ENCODE results near the gene FMN2. TPM values are rescaled to one million over a fixed set of nuclear protein-coding genes. Genes with fewer than 3 reads are reported as not detected.

The FMN2 gene
- total RNA-seq, 1 donor: 11.2 TPM

DNA sequence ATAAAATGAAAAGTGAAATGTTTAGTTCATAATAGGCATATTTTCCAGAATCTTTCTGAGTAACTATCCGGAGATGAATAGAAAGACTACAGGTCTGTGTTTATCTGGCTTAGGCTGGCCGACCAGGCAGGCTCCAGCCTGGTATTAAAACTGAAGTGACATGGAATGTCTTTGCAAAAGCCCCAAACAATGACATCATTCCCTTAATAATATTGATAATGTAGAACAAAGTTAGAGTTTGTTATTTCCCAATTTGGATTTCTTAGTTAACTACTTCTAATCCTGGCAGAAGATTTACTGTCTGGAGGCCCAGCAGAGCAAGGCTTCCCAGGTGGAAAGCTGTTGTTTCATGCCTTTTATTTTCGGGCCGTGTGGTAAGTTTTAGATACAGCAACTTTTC, 312.6 kb downstream of the FMN2 start:
- Histone ChIP-seq H3K36me3 (ENCODE audit: insufficient read depth, low read length) (peaks cover 2% of the 10 kb centered on the region), H4K20me1 (ENCODE audit: insufficient read depth, low read length) (no peaks in the 10 kb centered on the region), H3K27ac (ENCODE audit: low read depth, low read length) (no peak overlapping the region), H3K4me3 (ENCODE audit: insufficient read depth, low read length) (no peak overlapping the region), H3K27me3 (ENCODE audit: insufficient read depth, low read length) (no peaks in the 10 kb centered on the region), H3K4me2 (ENCODE audit: insufficient read depth, low read length) (no peak overlapping the region), H3K9me3 (ENCODE audit: low read depth, low read length) (no peaks in the 10 kb centered on the region), H3K4me1 (ENCODE audit: insufficient read depth, low read length) (peaks cover 8% of the 10 kb centered on the region), H3K79me2 (ENCODE audit: insufficient read depth, low read length) (no peaks in the 10 kb centered on the region), H2AFZ (ENCODE audit: low read length) (no peak overlapping the region)
- TF ChIP-seq CTCF (IDR thresholded peaks at IDR 0.05; ENCODE audit: extremely low read depth, low read depth, low read length): no peak
- no peak for DNase-seq (ENCODE audit: insufficient read length, low spot score, missing footprints)

- Histone ChIP-seq H3K4me3 (ENCODE audit: insufficient read depth, low read length) (no peak overlapping the region), H2AFZ (ENCODE audit: low read length) (no peak overlapping the region), H4K20me1 (ENCODE audit: insufficient read depth, low read length) (no peaks in the 10 kb centered on the region), H3K36me3 (ENCODE audit: insufficient read depth, low read length) (peaks cover 2% of the 10 kb centered on the region), H3K27ac (ENCODE audit: low read depth, low read length) (no peak overlapping the region), H3K79me2 (ENCODE audit: insufficient read depth, low read length) (no peaks in the 10 kb centered on the region), H3K4me1 (ENCODE audit: insufficient read depth, low read length) (no peaks in the 10 kb centered on the region), H3K9me3 (ENCODE audit: low read depth, low read length) (no peaks in the 10 kb centered on the region), H3K27me3 (ENCODE audit: insufficient read depth, low read length) (no peaks in the 10 kb centered on the region), H3K4me2 (ENCODE audit: insufficient read depth, low read length) (no peak overlapping the region)
- no peak for TF ChIP-seq CTCF (IDR thresholded peaks at IDR 0.05; ENCODE audit: extremely low read depth, low read depth, low read length)
- DNase-seq (ENCODE audit: insufficient read length, low spot score, missing footprints): no peak
These were observed 314.1 kb downstream of the FMN2 start for GRCh38 chr1:240405751-240406150.

GRCh38 chr1:240407407-240407806, 315.7 kb downstream of the FMN2 start:
- H3K27me3 ChIP-seq (ENCODE audit: insufficient read depth, low read length): no peaks in the 10 kb centered on the region
- peaks cover 2% of the 10 kb centered on the region for H3K36me3 ChIP-seq (ENCODE audit: insufficient read depth, low read length)
- TF ChIP-seq CTCF (IDR thresholded peaks at IDR 0.05; ENCODE audit: extremely low read depth, low read depth, low read length): no peak
- H3K79me2 ChIP-seq (ENCODE audit: insufficient read depth, low read length): no peaks in the 10 kb centered on the region
- no peaks in the 10 kb centered on the region for H3K9me3 ChIP-seq (ENCODE audit: low read depth, low read length)
- no peak overlapping the region for H3K4me2 ChIP-seq (ENCODE audit: insufficient read depth, low read length)
- no peak overlapping the region for H2AFZ ChIP-seq (ENCODE audit: low read length)
- H3K4me3 ChIP-seq (ENCODE audit: insufficient read depth, low read length): no peak overlapping the region
- H4K20me1 ChIP-seq (ENCODE audit: insufficient read depth, low read length): no peaks in the 10 kb centered on the region
- DNase-seq (ENCODE audit: insufficient read length, low spot score, missing footprints): no peak
- no peak overlapping the region for H3K27ac ChIP-seq (ENCODE audit: low read depth, low read length)
- H3K4me1 ChIP-seq (ENCODE audit: insufficient read depth, low read length): no peaks in the 10 kb centered on the region

- DNase-seq (ENCODE audit: insufficient read length, low spot score, missing footprints): no peak
- Histone ChIP-seq H3K36me3 (ENCODE audit: insufficient read depth, low read length) (no peaks in the 10 kb centered on the region), H3K9me3 (ENCODE audit: low read depth, low read length) (no peaks in the 10 kb centered on the region), H3K4me2 (ENCODE audit: insufficient read depth, low read length) (no peak overlapping the region), H3K4me1 (ENCODE audit: insufficient read depth, low read length) (peaks cover 17% of the 10 kb centered on the region), H2AFZ (ENCODE audit: low read length) (no peak overlapping the region), H4K20me1 (ENCODE audit: insufficient read depth, low read length) (no peaks in the 10 kb centered on the region), H3K27ac (ENCODE audit: low read depth, low read length) (no peak overlapping the region), H3K79me2 (ENCODE audit: insufficient read depth, low read length) (no peaks in the 10 kb centered on the region), H3K27me3 (ENCODE audit: insufficient read depth, low read length) (no peaks in the 10 kb centered on the region), H3K4me3 (ENCODE audit: insufficient read depth, low read length) (no peak overlapping the region)
- no peak for TF ChIP-seq CTCF (IDR thresholded peaks at IDR 0.05; ENCODE audit: extremely low read depth, low read depth, low read length)
These were observed 317.9 kb downstream of the FMN2 start for GRCh38 chr1:240409615-240410014.
